GM12891 (cell line): Measurements from ENCODE around the gene NOX4.
"Not testable (repeated sequence)": the region's sequence is repeated elsewhere in the genome, so short reads cannot be mapped to it uniquely, and the experiment has no call there.

Source experiments
- POLR2A ChIP-seq: IDR thresholded peaks from 2 replicates; pipeline ENCODE4 v1.6.1; 2011; ENCODE audit warnings: low read depth, low read length, control low read depth
- TAF1 ChIP-seq: IDR thresholded peaks from 2 replicates; pipeline ENCODE4 v1.6.1; 2011; ENCODE audit warnings: low read depth, low read length, control low read depth

DNA sequence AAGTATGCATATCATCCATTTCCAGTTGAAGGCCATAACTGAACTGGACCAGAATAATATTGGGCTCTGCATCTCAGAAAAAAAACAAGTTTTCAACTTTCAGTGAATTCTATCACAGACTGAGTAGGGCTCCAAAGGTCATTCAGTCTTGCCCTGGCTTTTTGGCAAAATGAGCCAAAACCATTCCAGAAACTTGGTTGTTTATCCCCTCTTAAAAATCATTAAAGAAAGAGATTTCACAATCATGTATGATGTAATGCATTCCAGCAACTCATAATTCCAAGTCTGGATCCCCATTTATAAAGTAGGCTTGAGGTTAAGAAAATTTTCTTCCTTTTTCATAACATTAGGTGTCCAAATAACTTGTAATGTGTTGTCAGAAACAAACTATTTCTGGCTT lies 150.7 kb downstream of the NOX4 start:
- TF ChIP-seq POLR2A, TAF1: not testable (repeated sequence)
